ENCODE data around the gene LTBP1. TPM values are rescaled to one million over a fixed set of nuclear protein-coding genes. Genes with fewer than 3 reads are reported as not detected.

Gene LTBP1
- total and polyA plus RNA-seq, 4 donors, result 107 to 573 (median 545) TPM

DNA sequence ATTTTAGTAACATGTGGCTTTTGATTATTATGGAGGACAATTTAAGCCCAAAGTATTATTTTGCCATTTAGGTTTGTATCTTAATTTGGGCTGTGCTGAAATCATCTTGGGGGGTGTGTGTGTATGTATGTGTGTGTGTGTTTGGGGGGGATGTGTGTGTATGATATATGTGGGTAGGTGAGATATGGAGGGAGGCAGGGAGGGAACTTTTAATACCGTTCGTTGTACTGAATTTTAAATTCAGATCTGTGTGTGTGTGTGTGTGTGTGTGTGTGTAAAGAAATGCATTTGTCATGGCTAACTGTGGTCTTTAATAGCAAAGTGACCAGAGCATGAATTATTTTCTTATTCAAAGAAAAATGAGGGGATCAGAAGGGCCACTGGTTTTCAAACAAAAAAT, 113.7 kb downstream of the LTBP1 start:
- no peak for ATAC-seq (ENCODE audit: low FRiP score)

DNA sequence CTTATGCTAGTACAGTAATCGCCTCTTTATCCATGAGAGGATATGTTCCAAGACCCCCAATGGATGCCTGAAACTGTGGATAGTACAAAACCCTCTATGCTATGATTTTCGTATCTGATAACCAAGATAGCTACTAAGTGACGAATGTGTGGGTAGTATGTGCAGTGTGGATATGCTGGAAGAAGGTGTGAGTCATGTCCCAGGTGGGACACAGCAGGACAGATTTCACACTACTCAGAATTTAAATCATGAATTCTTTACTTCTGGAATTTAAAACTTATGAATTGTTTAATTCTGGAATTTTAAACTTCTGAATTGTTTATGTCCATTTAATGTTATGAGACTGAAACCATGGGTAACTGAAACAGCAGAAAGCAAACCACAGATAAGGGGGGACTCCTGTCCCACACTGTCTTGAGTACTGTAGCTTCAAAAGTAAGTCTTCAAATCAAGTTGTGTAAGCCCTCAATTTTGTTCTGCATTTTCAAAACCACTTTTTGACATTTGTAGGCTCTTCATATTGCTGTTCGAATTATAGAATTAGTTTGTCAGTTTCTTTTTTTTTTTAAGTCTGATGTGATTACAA, 116.0 kb downstream of the LTBP1 start:
- Histone ChIP-seq H3K36me3 (ENCODE audit: control insufficient read depth in 1 of 2, insufficient read depth in 2 of 2, low read length in 1 of 2) (no peaks in the 10 kb centered on the region), H3K9me3 (ENCODE audit: control insufficient read depth, low read length) (no peaks in the 10 kb centered on the region), H3K4me1 (ENCODE audit: control insufficient read depth in 1 of 2, insufficient read depth in 2 of 2, low read length in 2 of 2) (peaks cover 2 to 7% of the 10 kb centered on the region in 2 donors), H3K27me3 (ENCODE audit: control insufficient read depth in 1 of 2, insufficient read depth in 2 of 2, low read length in 1 of 2) (no peaks in the 10 kb centered on the region), H3K4me3 (ENCODE audit: low read length in 2 of 2) (peak overlapping the region; percentile 53 to 54), H3K27ac (ENCODE audit: low read depth in 1 of 2, low read length in 2 of 2) (peak overlapping the region; percentile 51 to 82)
- intact Hi-C loops (cut with DNase I), result loop anchor here (5.0 to 10.0 kb wide), 3 partner anchors 65 to 212 kb away; no protein-coding TSS in a partner anchor
- no peak for DNase-seq
- 18 to 25% methylated on average over 4 of the region's 4 CpGs for WGBS, 2 donors
- no peak for ATAC-seq (ENCODE audit: low FRiP score)

More for the DNA sequence above, 113.7 kb downstream of the LTBP1 start:
- Histone ChIP-seq H3K27me3 (ENCODE audit: control insufficient read depth in 1 of 2, insufficient read depth in 2 of 2, low read length in 1 of 2) (no peaks in the 10 kb centered on the region), H3K4me3 (ENCODE audit: low read length in 2 of 2) (peak overlapping the region; percentile 78 to 89), H3K36me3 (ENCODE audit: control insufficient read depth in 1 of 2, insufficient read depth in 2 of 2, low read length in 1 of 2) (no peaks in the 10 kb centered on the region), H3K9me3 (ENCODE audit: control insufficient read depth, low read length) (no peaks in the 10 kb centered on the region), H3K27ac (ENCODE audit: low read depth in 1 of 2, low read length in 2 of 2) (peak overlapping the region; percentile 26 to 63), H3K4me1 (ENCODE audit: control insufficient read depth in 1 of 2, insufficient read depth in 2 of 2, low read length in 2 of 2) (peaks cover 0 to 5% of the 10 kb centered on the region in 2 donors)
- DNase-seq, result no peak
- WGBS, 2 donors, result 2 to 4% methylated on average over 2 of the region's 2 CpGs
- intact Hi-C loops (cut with DNase I), result loop anchor here (5.0 to 10.0 kb wide), 3 partner anchors 67 to 214 kb away; no protein-coding TSS in a partner anchor

DNA sequence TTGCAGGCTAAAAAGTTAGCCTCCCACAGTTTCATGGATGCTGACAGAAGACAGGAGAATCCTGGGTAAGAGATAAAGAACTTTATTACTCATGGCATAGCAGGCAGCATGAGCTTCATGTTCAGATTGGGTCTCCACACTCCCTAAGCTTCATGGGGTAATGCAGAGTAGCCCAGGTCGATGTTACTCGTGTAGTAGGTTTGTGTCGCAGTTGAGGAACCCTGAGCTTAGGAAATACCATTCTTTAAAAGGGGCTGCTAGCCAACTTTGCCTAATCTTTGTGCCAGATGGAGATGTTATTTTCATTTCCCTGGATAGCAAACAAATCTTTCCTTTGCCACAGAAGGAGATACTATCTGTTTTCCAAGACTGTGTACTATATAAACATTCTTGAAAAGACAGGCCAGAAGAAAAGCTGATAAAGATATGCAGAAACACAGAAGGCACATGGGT, 117.6 kb downstream of the LTBP1 start:
- peaks cover 3 to 5% of the 10 kb centered on the region in 2 donors for H3K4me1 ChIP-seq (ENCODE audit: control insufficient read depth in 1 of 2, insufficient read depth in 2 of 2, low read length in 2 of 2)
- H3K36me3 ChIP-seq (ENCODE audit: control insufficient read depth in 1 of 2, insufficient read depth in 2 of 2, low read length in 1 of 2), result no peaks in the 10 kb centered on the region
- no peak overlapping the region for H3K4me3 ChIP-seq (ENCODE audit: low read length in 2 of 2)
- intact Hi-C loops (cut with DNase I), result loop anchor here (5.0 to 10.0 kb wide), 3 partner anchors 63 to 210 kb away; no protein-coding TSS in a partner anchor
- no peak for ATAC-seq (ENCODE audit: low FRiP score)
- peak overlapping the region in 1 of 2 donors; percentile 92 for H3K27ac ChIP-seq (ENCODE audit: low read depth in 1 of 2, low read length in 2 of 2)
- no peak for DNase-seq
- no peaks in the 10 kb centered on the region for H3K27me3 ChIP-seq (ENCODE audit: control insufficient read depth in 1 of 2, insufficient read depth in 2 of 2, low read length in 1 of 2)
- WGBS, 2 donors, result 5 to 7% methylated on average over 3 of the region's 3 CpGs
- no peaks in the 10 kb centered on the region for H3K9me3 ChIP-seq (ENCODE audit: control insufficient read depth, low read length)

DNA sequence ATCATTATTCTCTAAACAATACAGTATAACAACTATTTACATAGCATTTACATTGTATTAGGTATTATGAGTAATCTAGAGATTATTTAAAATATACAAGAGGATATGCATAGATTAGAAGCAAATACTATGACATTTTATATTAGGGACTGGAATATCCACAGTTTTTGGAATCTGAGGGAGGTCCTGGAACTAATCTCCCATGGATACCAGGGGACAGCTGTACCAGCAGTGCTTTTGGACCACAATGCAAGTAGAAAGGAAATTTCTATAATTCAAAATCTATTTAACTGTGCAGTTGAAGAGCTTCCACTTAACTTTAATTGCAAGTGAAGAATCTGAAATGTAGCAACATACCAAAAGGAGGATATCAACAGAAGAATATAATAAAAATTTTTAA, 120.8 kb downstream of the LTBP1 start:
- peaks cover 5 to 10% of the 10 kb centered on the region in 2 donors for H3K4me1 ChIP-seq (ENCODE audit: control insufficient read depth in 1 of 2, insufficient read depth in 2 of 2, low read length in 2 of 2)
- no peaks in the 10 kb centered on the region for H3K36me3 ChIP-seq (ENCODE audit: control insufficient read depth in 1 of 2, insufficient read depth in 2 of 2, low read length in 1 of 2)
- intact Hi-C loops (cut with DNase I), result loop anchor here (5.0 to 10.0 kb wide), 3 partner anchors 65 to 207 kb away; no protein-coding TSS in a partner anchor
- DNase-seq, result no peak
- H3K4me3 ChIP-seq (ENCODE audit: low read length in 2 of 2), result no peak overlapping the region
- no peak for ATAC-seq (ENCODE audit: low FRiP score)
- no peaks in the 10 kb centered on the region for H3K9me3 ChIP-seq (ENCODE audit: control insufficient read depth, low read length)
- no peaks in the 10 kb centered on the region for H3K27me3 ChIP-seq (ENCODE audit: control insufficient read depth in 1 of 2, insufficient read depth in 2 of 2, low read length in 1 of 2)
- no peak overlapping the region for H3K27ac ChIP-seq (ENCODE audit: low read depth in 1 of 2, low read length in 2 of 2)

DNA sequence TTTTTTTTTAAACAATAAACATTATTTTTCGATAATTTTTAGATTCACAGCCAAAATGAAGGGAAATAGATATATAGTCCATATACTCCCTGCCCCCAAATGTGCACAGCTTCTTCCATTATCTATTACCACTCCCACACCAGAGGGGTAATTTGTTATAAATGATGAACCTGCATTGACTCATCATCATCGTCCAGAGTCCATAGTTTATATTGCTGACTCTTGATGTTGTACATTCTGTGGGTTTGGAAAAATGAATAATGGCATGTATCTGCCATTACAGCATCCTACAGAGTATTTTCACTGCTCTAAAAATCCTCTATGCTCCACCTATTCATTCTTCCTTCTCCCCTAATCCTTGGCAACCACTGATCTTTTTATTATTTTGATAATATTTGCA, 121.5 kb downstream of the LTBP1 start:
- Histone ChIP-seq H3K4me1 (ENCODE audit: control insufficient read depth in 1 of 2, insufficient read depth in 2 of 2, low read length in 2 of 2) (peaks cover 2 to 10% of the 10 kb centered on the region in 2 donors), H3K27ac (ENCODE audit: low read depth in 1 of 2, low read length in 2 of 2) (no peak overlapping the region)

DNA sequence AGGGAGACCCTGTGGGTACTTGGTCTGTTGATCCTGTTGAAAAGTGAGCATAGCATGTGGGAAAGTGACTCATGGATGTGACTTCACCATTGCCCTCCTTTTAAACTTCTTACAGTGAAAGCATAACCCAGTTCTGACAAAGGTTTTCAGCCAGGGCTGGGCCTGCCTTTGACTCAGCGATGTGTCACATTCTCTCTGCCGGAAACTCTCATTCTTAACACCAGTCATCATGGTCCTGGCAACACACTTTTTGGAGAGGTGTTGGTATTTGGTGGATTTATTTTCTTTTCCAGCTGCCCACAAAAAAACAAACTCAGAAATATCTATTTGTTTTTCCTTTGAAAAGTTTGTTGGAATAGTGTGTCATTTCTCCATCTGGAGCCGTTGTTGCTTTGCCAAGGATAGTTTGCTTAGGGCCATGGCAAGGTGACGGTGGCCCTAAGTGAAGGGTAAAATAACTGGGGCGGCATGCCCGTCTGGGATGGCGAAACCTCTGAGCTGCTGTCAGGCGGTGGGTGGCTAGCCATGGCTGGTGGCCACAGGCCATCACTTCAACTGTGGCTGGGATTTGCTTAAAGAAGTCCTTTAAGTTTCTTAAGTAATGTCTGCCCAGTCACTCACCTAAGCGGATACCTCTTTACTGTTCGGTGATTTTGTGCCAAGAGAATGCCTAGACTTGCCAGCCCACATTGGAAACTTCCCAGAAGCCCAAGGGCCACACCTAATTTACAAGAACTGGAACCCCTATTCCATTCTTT, 123.3 kb downstream of the LTBP1 start:
- Histone ChIP-seq H3K4me3 (ENCODE audit: low read length in 2 of 2) (no peak overlapping the region), H3K36me3 (ENCODE audit: control insufficient read depth in 1 of 2, insufficient read depth in 2 of 2, low read length in 1 of 2) (no peaks in the 10 kb centered on the region), H3K27ac (ENCODE audit: low read depth in 1 of 2, low read length in 2 of 2) (peak overlapping the region; percentile 72 to 98), H3K4me1 (ENCODE audit: control insufficient read depth in 1 of 2, insufficient read depth in 2 of 2, low read length in 2 of 2) (peaks cover 6 to 10% of the 10 kb centered on the region in 2 donors), H3K9me3 (ENCODE audit: control insufficient read depth, low read length) (no peaks in the 10 kb centered on the region), H3K27me3 (ENCODE audit: control insufficient read depth in 1 of 2, insufficient read depth in 2 of 2, low read length in 1 of 2) (no peaks in the 10 kb centered on the region)
- ATAC-seq (ENCODE audit: low FRiP score), result peak; percentile 93
- intact Hi-C loops (cut with DNase I), result loop anchor here (5.0 to 10.0 kb wide), 5 partner anchors 37 to 205 kb away; no protein-coding TSS in a partner anchor
- peak; percentile 85 for DNase-seq
- 6 to 9% methylated on average over 10 of the region's 10 CpGs for WGBS, 2 donors

More for the DNA sequence above, 121.5 kb downstream of the LTBP1 start:
- H3K36me3 ChIP-seq (ENCODE audit: control insufficient read depth in 1 of 2, insufficient read depth in 2 of 2, low read length in 1 of 2), result no peaks in the 10 kb centered on the region
- H3K27me3 ChIP-seq (ENCODE audit: control insufficient read depth in 1 of 2, insufficient read depth in 2 of 2, low read length in 1 of 2), result no peaks in the 10 kb centered on the region
- H3K4me3 ChIP-seq (ENCODE audit: low read length in 2 of 2), result no peak overlapping the region
- ATAC-seq (ENCODE audit: low FRiP score) (no peak), DNase-seq (no peak)
- WGBS, 2 donors, result 41 to 52% methylated on average over 2 of the region's 2 CpGs
- no peaks in the 10 kb centered on the region for H3K9me3 ChIP-seq (ENCODE audit: control insufficient read depth, low read length)
- intact Hi-C loops (cut with DNase I), result loop anchor here (5.0 to 10.0 kb wide), 3 partner anchors 64 to 207 kb away; no protein-coding TSS in a partner anchor

DNA sequence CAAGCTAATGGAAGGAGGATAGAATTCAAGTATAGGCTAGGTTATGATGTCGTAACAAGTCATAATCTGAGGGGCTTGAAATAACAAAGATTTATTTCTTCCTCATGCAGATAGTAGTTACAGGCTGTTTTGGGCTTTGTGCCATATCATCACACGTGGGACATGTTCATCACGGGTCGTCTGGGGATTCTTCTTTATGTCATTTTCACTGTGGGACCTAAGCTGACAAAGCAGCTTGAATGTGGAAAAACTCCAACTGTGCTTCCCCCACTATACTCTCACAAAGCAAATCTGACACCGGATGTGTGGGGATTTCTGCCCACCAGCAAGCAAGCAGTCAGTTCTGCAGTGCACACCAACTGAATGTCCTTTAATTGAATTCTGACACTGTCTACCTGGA, 124.8 kb downstream of the LTBP1 start:
- H3K4me3 ChIP-seq (ENCODE audit: low read length in 2 of 2), result no peak overlapping the region
- no peak overlapping the region for H3K27ac ChIP-seq (ENCODE audit: low read depth in 1 of 2, low read length in 2 of 2)
- H3K36me3 ChIP-seq (ENCODE audit: control insufficient read depth in 1 of 2, insufficient read depth in 2 of 2, low read length in 1 of 2), result no peaks in the 10 kb centered on the region
- peaks cover 6 to 10% of the 10 kb centered on the region in 2 donors for H3K4me1 ChIP-seq (ENCODE audit: control insufficient read depth in 1 of 2, insufficient read depth in 2 of 2, low read length in 2 of 2)
- DNase-seq, result no peak
- intact Hi-C loops (cut with DNase I), result loop anchor here (5.0 kb wide), 3 partner anchors 36 to 141 kb away; no protein-coding TSS in a partner anchor
- no peak for ATAC-seq (ENCODE audit: low FRiP score)
- H3K9me3 ChIP-seq (ENCODE audit: control insufficient read depth, low read length), result no peaks in the 10 kb centered on the region
- no peaks in the 10 kb centered on the region for H3K27me3 ChIP-seq (ENCODE audit: control insufficient read depth in 1 of 2, insufficient read depth in 2 of 2, low read length in 1 of 2)
- 35 to 46% methylated on average over 5 of the region's 5 CpGs for WGBS, 2 donors

DNA sequence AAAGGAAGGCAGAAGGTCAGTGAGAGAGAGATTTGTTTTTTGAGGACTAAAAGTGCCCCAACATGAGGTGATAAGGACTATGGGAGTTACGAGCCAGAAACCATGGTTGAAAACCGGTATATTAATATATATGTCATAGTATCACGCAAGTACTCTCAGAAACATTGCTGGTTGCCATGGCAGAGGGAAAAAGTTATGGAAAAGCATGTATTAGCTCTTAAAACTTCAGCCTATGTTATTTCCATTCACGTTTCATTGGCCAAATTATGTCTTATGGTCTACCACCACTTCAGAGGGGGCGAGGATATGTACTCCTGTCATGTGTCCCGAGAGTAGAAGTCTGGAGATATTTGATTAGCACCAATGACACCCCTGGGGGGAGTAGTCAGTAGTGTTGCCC, 125.9 kb downstream of the LTBP1 start:
- H3K4me3 ChIP-seq (ENCODE audit: low read length in 2 of 2), result no peak overlapping the region
- ATAC-seq (ENCODE audit: low FRiP score) (no peak), DNase-seq (no peak)
- 61 to 65% methylated on average over 6 of the region's 6 CpGs for WGBS, 2 donors
- peaks cover 4 to 12% of the 10 kb centered on the region in 2 donors for H3K4me1 ChIP-seq (ENCODE audit: control insufficient read depth in 1 of 2, insufficient read depth in 2 of 2, low read length in 2 of 2)
- peak overlapping the region; percentile 31 to 87 for H3K27ac ChIP-seq (ENCODE audit: low read depth in 1 of 2, low read length in 2 of 2)
- no peaks in the 10 kb centered on the region for H3K9me3 ChIP-seq (ENCODE audit: control insufficient read depth, low read length)
- H3K36me3 ChIP-seq (ENCODE audit: control insufficient read depth in 1 of 2, insufficient read depth in 2 of 2, low read length in 1 of 2), result no peaks in the 10 kb centered on the region
- no peaks in the 10 kb centered on the region for H3K27me3 ChIP-seq (ENCODE audit: control insufficient read depth in 1 of 2, insufficient read depth in 2 of 2, low read length in 1 of 2)
- intact Hi-C loops (cut with DNase I), result loop anchor here (5.0 kb wide), 3 partner anchors 35 to 140 kb away; no protein-coding TSS in a partner anchor

All from aorta (tissue), 5 donors.